GM10266 (cell line): ENCODE data around the gene ZNF827.

ENCODE experiments used
- DNase-seq: peaks from one replicate; pipeline ENCODE4 v3.0.0; 2012; ENCODE audit errors: extremely low spot score
- CTCF ChIP-seq: IDR thresholded peaks from 2 replicates; pipeline ENCODE4 v1.5.1; 2012; ENCODE audit warnings: mild to moderate bottlenecking, low read depth; ENCODE audit not compliant: control insufficient read depth, insufficient read depth; ENCODE audit errors: missing control alignments

The ZNF827 gene

GRCh38 chr4:145888393-145888792 lies 50.2 kb downstream of the ZNF827 start:
- DNase-seq, result no peak
- no peak for TF ChIP-seq CTCF

GRCh38 chr4:145887241-145887991 lies 51.2 kb downstream of the ZNF827 start:
- no peak for TF ChIP-seq CTCF
- no peak for DNase-seq

- TF ChIP-seq CTCF, result no peak
- DNase-seq, result no peak
Observed at GRCh38 chr4:145886871-145887240, 51.8 kb downstream of the ZNF827 start.

GRCh38 chr4:145885666-145886065 lies 53.0 kb downstream of the ZNF827 start:
- no peak for DNase-seq
- no peak for TF ChIP-seq CTCF

GRCh38 chr4:145884775-145885174 lies 53.8 kb downstream of the ZNF827 start:
- TF ChIP-seq CTCF, result no peak
- no peak for DNase-seq

GRCh38 chr4:145883101-145883694 lies 55.4 kb downstream of the ZNF827 start:
- no peak for TF ChIP-seq CTCF
- no peak for DNase-seq

- DNase-seq, result no peak
- TF ChIP-seq CTCF, result no peak
Observed at GRCh38 chr4:145882604-145883003, 56.0 kb downstream of the ZNF827 start.
